Thoracic aorta (tissue), 2 donors: Measurements from ENCODE around the gene ZBTB11. TPM values are rescaled to one million over a fixed set of nuclear protein-coding genes. Genes with fewer than 3 reads are reported as not detected.

Experiments used
- ATAC-seq: fragments of 150-250 bp; one replicate; pipeline ENCODE4 v1.8.0; 2017; ENCODE audit warnings: low read depth; ENCODE audit not compliant: insufficient number of reproducible peaks, low FRiP score
- DNase-seq: peaks from one replicate; pipeline ENCODE4 v3.0.0-alpha.2; 2020; ENCODE audit warnings: low spot score
- H3K27ac ChIP-seq, 2 donors: fragments of 200-600 bp; sonication (generic); 1 replicate in 1 of 2; 2 replicates in 1 of 2; pipeline ENCODE4 v1.5.1; 2016; ENCODE audit warnings: mild to moderate bottlenecking in 2 of 2, moderate library complexity in 2 of 2
- H3K27me3 ChIP-seq: fragments of 200-600 bp; sonication (generic); replicated peaks from 2 replicates; pipeline ENCODE4 v1.6.0; 2016; ENCODE audit warnings: mild to moderate bottlenecking; ENCODE audit not compliant: insufficient read depth
- H3K36me3 ChIP-seq: fragments of 200-600 bp; sonication (generic); one replicate; pipeline ENCODE4 v1.5.1; 2016
- H3K4me1 ChIP-seq, 2 donors: fragments of 200-600 bp; sonication (generic); 1 replicate in 1 of 2; 2 replicates in 1 of 2; pipeline versions ENCODE4 v1.5.1 to v1.6.0; 2016; ENCODE audit warnings: low read depth in 2 of 2, mild to moderate bottlenecking in 1 of 2; ENCODE audit not compliant: control insufficient read depth in 1 of 2
- H3K4me3 ChIP-seq: fragments of 200-600 bp; sonication (generic); 2 replicates; pipeline ENCODE4 v1.5.1; 2016; ENCODE audit warnings: mild to moderate bottlenecking
- H3K9me3 ChIP-seq: fragments of 200-600 bp; sonication (generic); 2 replicates; pipeline ENCODE4 v1.5.1; 2016
- total RNA-seq, 2 donors: library from RNA; depleted of rRNA; stranded (reverse); fragments of >200 nt; gene quantifications; one replicate each; pipeline versions ENCODE4 v1.1.0 to v1.2.3, GENCODE V29; 2016
- TF ChIP-seq, protein P1 (sequence below): fragments of 200-600 bp; sonication (generic); IDR thresholded peaks from one replicate; pipeline ENCODE4 v1.5.1; 2019; ENCODE audit warnings: antibody characterized with exemption

ZBTB11 gene
- total RNA-seq, 2 donors from 2014 or later: 17.7 to 26.6 TPM

GRCh38 chr3:101631098-101631796 lies 45.7 kb downstream of the ZBTB11 start:
- ATAC-seq (no peak), DNase-seq (no peak)
- H3K4me1 ChIP-seq: no peaks in the 10 kb centered on the region
- no peak overlapping the region for H3K4me3 ChIP-seq
- no peaks in the 10 kb centered on the region for H3K27me3 ChIP-seq
- H3K27ac ChIP-seq: no peak overlapping the region
- TF ChIP-seq, protein P1, sequence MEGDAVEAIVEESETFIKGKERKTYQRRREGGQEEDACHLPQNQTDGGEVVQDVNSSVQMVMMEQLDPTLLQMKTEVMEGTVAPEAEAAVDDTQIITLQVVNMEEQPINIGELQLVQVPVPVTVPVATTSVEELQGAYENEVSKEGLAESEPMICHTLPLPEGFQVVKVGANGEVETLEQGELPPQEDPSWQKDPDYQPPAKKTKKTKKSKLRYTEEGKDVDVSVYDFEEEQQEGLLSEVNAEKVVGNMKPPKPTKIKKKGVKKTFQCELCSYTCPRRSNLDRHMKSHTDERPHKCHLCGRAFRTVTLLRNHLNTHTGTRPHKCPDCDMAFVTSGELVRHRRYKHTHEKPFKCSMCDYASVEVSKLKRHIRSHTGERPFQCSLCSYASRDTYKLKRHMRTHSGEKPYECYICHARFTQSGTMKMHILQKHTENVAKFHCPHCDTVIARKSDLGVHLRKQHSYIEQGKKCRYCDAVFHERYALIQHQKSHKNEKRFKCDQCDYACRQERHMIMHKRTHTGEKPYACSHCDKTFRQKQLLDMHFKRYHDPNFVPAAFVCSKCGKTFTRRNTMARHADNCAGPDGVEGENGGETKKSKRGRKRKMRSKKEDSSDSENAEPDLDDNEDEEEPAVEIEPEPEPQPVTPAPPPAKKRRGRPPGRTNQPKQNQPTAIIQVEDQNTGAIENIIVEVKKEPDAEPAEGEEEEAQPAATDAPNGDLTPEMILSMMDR: no peak
- no peaks in the 10 kb centered on the region for H3K9me3 ChIP-seq
- no peaks in the 10 kb centered on the region for H3K36me3 ChIP-seq

GRCh38 chr3:101629219-101629618 lies 47.7 kb downstream of the ZBTB11 start:
- DNase-seq: no peak
- H3K27ac ChIP-seq: no peak overlapping the region
- H3K9me3 ChIP-seq: no peaks in the 10 kb centered on the region
- H3K36me3 ChIP-seq: no peaks in the 10 kb centered on the region
- no peak for ATAC-seq
- no peaks in the 10 kb centered on the region for H3K27me3 ChIP-seq
- TF ChIP-seq, protein P1: no peak
- no peak overlapping the region for H3K4me3 ChIP-seq
- no peaks in the 10 kb centered on the region for H3K4me1 ChIP-seq

DNA sequence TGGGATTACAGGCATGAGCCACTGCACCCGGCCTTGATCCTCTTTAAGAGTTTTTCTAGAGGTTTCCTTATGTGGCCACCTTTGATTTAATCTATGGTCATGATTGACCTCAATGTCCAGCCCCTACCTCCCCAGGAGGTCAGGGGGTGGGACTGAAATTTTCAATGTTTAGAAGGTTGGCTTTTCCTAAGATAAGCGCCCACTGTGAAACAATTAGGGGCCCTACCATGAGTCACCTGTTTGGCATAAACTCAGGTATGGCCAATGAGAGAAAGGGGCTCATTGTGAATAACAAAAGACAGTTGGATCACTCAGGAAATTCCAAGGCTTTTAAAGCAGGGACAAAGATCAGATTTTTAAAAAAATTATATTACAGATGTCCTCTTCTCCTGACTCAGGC lies 51.1 kb downstream of the ZBTB11 start:
- Histone ChIP-seq H3K27me3 (no peaks in the 10 kb centered on the region), H3K4me3 (no peak overlapping the region), H3K4me1 (no peaks in the 10 kb centered on the region), H3K36me3 (no peaks in the 10 kb centered on the region), H3K27ac (no peak overlapping the region), H3K9me3 (no peaks in the 10 kb centered on the region)
- ATAC-seq (no peak), DNase-seq (no peak)
- TF ChIP-seq, protein P1: no peak

GRCh38 chr3:101624857-101625256 lies 52.1 kb downstream of the ZBTB11 start:
- no peak overlapping the region for H3K27ac ChIP-seq
- H3K4me3 ChIP-seq: no peak overlapping the region
- H3K9me3 ChIP-seq: no peaks in the 10 kb centered on the region
- no peaks in the 10 kb centered on the region for H3K4me1 ChIP-seq
- no peak for DNase-seq
- ATAC-seq: no peak
- TF ChIP-seq, protein P1: no peak
- H3K36me3 ChIP-seq: no peaks in the 10 kb centered on the region
- no peaks in the 10 kb centered on the region for H3K27me3 ChIP-seq

DNA sequence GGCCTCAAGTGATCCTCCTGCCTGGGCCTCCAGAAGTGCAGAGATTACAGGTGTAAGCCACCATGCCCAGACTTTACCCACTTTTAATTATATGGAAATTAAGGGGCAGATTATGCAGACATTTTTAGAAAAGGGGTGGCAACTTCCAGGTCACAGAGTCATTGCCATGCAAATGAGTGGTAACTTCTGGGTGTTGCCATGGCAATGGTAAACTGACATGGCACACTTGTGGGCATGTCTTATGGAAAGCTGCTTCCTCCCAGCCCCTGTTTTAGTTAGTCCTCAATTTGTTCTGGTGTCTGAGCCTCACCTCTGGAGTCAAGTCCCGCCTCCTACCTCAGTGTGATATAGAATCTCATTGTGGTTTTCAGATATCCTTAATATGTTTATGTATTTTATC lies 53.3 kb downstream of the ZBTB11 start:
- Histone ChIP-seq H3K4me1 (no peaks in the 10 kb centered on the region), H3K4me3 (no peak overlapping the region), H3K27me3 (no peaks in the 10 kb centered on the region), H3K36me3 (no peaks in the 10 kb centered on the region), H3K9me3 (no peaks in the 10 kb centered on the region), H3K27ac (no peak overlapping the region)
- TF ChIP-seq, protein P1: no peak
- no peak for DNase-seq
- ATAC-seq: no peak
